H9 (cell line): ENCODE measurements around the gene SH3RF3. TPM values are rescaled to one million over a fixed set of nuclear protein-coding genes. Genes with fewer than 3 reads are reported as not detected.

Experiments
- DNase-seq: peaks from one replicate; pipeline ENCODE4 v3.0.0-alpha.2; 2017
- H2AFZ ChIP-seq: one replicate; pipeline ENCODE4 v1.6.1; 2013; ENCODE audit warnings: mild to moderate bottlenecking, low read length, control low read depth, moderate library complexity
- H2AK5ac ChIP-seq: 2 replicates; pipeline ENCODE4 v1.6.1; 2013; ENCODE audit warnings: low read length, control low read depth, mixed read lengths; ENCODE audit not compliant: insufficient read length
- H2BK120ac ChIP-seq: one replicate; pipeline ENCODE4 v1.6.1; 2013; ENCODE audit warnings: low read depth, mild to moderate bottlenecking, low read length, control low read depth, inconsistent platforms; ENCODE audit not compliant: poor library complexity, severe bottlenecking
- H2BK12ac ChIP-seq: 2 replicates; pipeline ENCODE4 v1.6.1; 2013; ENCODE audit warnings: low read length, control low read depth, mixed read lengths, low read depth; ENCODE audit not compliant: insufficient read length
- H2BK15ac ChIP-seq: 2 replicates; pipeline ENCODE4 v1.6.1; 2013; ENCODE audit warnings: low read depth, low read length, control low read depth
- H2BK20ac ChIP-seq: one replicate; pipeline ENCODE4 v1.6.1; 2013; ENCODE audit warnings: low read depth, mild to moderate bottlenecking, low read length, control low read depth, inconsistent platforms; ENCODE audit not compliant: poor library complexity, severe bottlenecking
- H2BK5ac ChIP-seq: 2 replicates; pipeline ENCODE4 v1.6.1; 2013; ENCODE audit warnings: low read length, control low read depth, mixed read lengths; ENCODE audit not compliant: insufficient read length
- H3K14ac ChIP-seq: 2 replicates; pipeline ENCODE4 v1.6.1; 2013; ENCODE audit warnings: low read length, control low read depth; ENCODE audit not compliant: insufficient read depth
- H3K18ac ChIP-seq: 2 replicates; pipeline ENCODE4 v1.6.1; 2013; ENCODE audit warnings: low read depth, mild to moderate bottlenecking, mixed read lengths, low read length, control low read depth; ENCODE audit not compliant: insufficient read length
- H3K23ac ChIP-seq: 2 replicates; pipeline ENCODE4 v1.6.1; 2013; ENCODE audit warnings: low read length, control low read depth, mixed read lengths, low read depth; ENCODE audit not compliant: insufficient read length
- H3K23me2 ChIP-seq: 2 replicates; pipeline ENCODE4 v1.6.1; 2013; ENCODE audit warnings: low read depth, mild to moderate bottlenecking, mixed read lengths, low read length, control low read depth; ENCODE audit not compliant: insufficient read length, poor library complexity, severe bottlenecking
- H3K27ac ChIP-seq: 2 replicates; pipeline ENCODE4 v1.5.1; 2013; ENCODE audit warnings: low read length, control low read depth, mixed read lengths, low read depth; ENCODE audit not compliant: insufficient read length
- H3K27me3 ChIP-seq: 2 replicates; pipeline ENCODE4 v1.6.1; 2013; ENCODE audit warnings: low read length, control low read depth, inconsistent platforms; ENCODE audit not compliant: insufficient read depth
- H3K4ac ChIP-seq: 2 replicates; pipeline ENCODE4 v1.6.1; 2013; ENCODE audit warnings: low read depth, mild to moderate bottlenecking, control low read depth, inconsistent platforms, low read length, moderate library complexity
- H3K4me1 ChIP-seq: 2 replicates; pipeline ENCODE4 v1.6.1; 2013; ENCODE audit warnings: low read length, control low read depth, inconsistent platforms; ENCODE audit not compliant: insufficient read depth
- H3K4me2 ChIP-seq: 2 replicates; pipeline ENCODE4 v1.6.1; 2013; ENCODE audit warnings: low read length, control low read depth, mixed read lengths; ENCODE audit not compliant: insufficient read length, insufficient read depth
- H3K56ac ChIP-seq: 2 replicates; pipeline ENCODE4 v1.6.1; 2013; ENCODE audit warnings: low read depth, mild to moderate bottlenecking, mixed read lengths, low read length, control low read depth; ENCODE audit not compliant: insufficient read length
- H3K79me1 ChIP-seq: 2 replicates; pipeline ENCODE4 v1.6.1; 2013; ENCODE audit warnings: low read depth, mild to moderate bottlenecking, moderate library complexity, low read length, control low read depth, inconsistent platforms; ENCODE audit not compliant: insufficient read depth, poor library complexity, severe bottlenecking
- H3K79me2 ChIP-seq: 2 replicates; pipeline ENCODE4 v1.6.1; 2013; ENCODE audit warnings: low read length, control low read depth, inconsistent platforms; ENCODE audit not compliant: insufficient read depth
- H3K9ac ChIP-seq: 2 replicates; pipeline ENCODE4 v1.6.1; 2013; ENCODE audit warnings: low read length, control low read depth, mixed read lengths; ENCODE audit not compliant: insufficient read length; ENCODE audit errors: extremely low read depth
- H3K9me3 ChIP-seq: one replicate; pipeline ENCODE4 v1.6.1; 2013; ENCODE audit warnings: low read depth, low read length, inconsistent platforms; ENCODE audit not compliant: control insufficient read depth
- H3T11ph ChIP-seq: one replicate; pipeline ENCODE4 v1.6.1; 2013; ENCODE audit warnings: mild to moderate bottlenecking, low read length, control low read depth, inconsistent platforms
- H4K20me1 ChIP-seq: one replicate; pipeline ENCODE4 v1.6.1; 2013; ENCODE audit not compliant: control insufficient read depth, insufficient read length, insufficient read depth
- H4K5ac ChIP-seq: 2 replicates; pipeline ENCODE4 v1.6.1; 2013; ENCODE audit warnings: low read depth, mild to moderate bottlenecking, mixed read lengths, low read length, control low read depth; ENCODE audit not compliant: insufficient read length
- H4K8ac ChIP-seq: replicated peaks from 2 replicates; pipeline ENCODE4 v1.6.1; 2013; ENCODE audit warnings: low read length, control low read depth, mixed read lengths, low read depth; ENCODE audit not compliant: insufficient read length
- H4K91ac ChIP-seq: 2 replicates; pipeline ENCODE4 v1.6.1; 2013; ENCODE audit warnings: low read depth, mild to moderate bottlenecking, moderate library complexity, mixed read lengths, low read length, control low read depth; ENCODE audit not compliant: insufficient read length
- H3K27ac Mint-ChIP-seq, 3 experiments: 2 replicates in 2 of 3; 3 replicates in 1 of 3; pipeline ENCODE4 v1.8.0; 2020 to 2021; ENCODE audit warnings: mixed read lengths in 3 of 3, mild to moderate bottlenecking in 1 of 3, moderate library complexity in 1 of 3
- H3K27me3 Mint-ChIP-seq: 2 replicates; pipeline ENCODE4 v1.8.0; 2021; ENCODE audit warnings: low read depth, mild to moderate bottlenecking, moderate library complexity, mixed read lengths
- H3K36me3 Mint-ChIP-seq, 3 experiments: 2 replicates in 2 of 3; 3 replicates in 1 of 3; pipeline ENCODE4 v1.8.0; 2020 to 2021; ENCODE audit warnings: low read depth in 3 of 3, mixed read lengths in 3 of 3; ENCODE audit not compliant: insufficient read depth in 1 of 3
- H3K4me1 Mint-ChIP-seq, 2 experiments: 2 replicates each; pipeline ENCODE4 v1.8.0; 2020; ENCODE audit warnings: mixed read lengths in 2 of 2
- H3K4me3 Mint-ChIP-seq, 2 experiments: 2 replicates in 1 of 2; 3 replicates in 1 of 2; pipeline ENCODE4 v1.8.0; 2020 to 2021; ENCODE audit warnings: mild to moderate bottlenecking in 2 of 2, mixed read lengths in 2 of 2, moderate library complexity in 1 of 2
- H3K9me3 Mint-ChIP-seq, 2 experiments: 2 replicates in 1 of 2; 3 replicates in 1 of 2; pipeline ENCODE4 v1.8.0; 2020; ENCODE audit warnings: mild to moderate bottlenecking in 2 of 2, mixed read lengths in 2 of 2, moderate library complexity in 1 of 2
- WGBS: extraction: QIAGEN DNeasy Blood & Tissue Kit; methylation state at CpG from one replicate; pipeline ENCODE4 v1.1.7; 2013; ENCODE audit warnings: missing lambda C conversion rate, low lambda C conversion rate, mixed read lengths; ENCODE audit not compliant: insufficient read length; ENCODE audit errors: extremely low coverage; 5-methylcytosine and 5-hydroxymethylcytosine counted together
- total RNA-seq: library from RNA; stranded (reverse); gene quantifications from 2 replicates; pipeline ENCODE4 v1.2.1, GENCODE V29; 2021
- TF ChIP-seq, protein P1 (sequence below): fragments of 200-600 bp; sonication (generic); conservative IDR thresholded peaks from 3 replicates; pipeline ENCODE4 v1.8.0; 2021; ENCODE audit warnings: antibody characterized with exemption, mild to moderate bottlenecking

SH3RF3 gene
- total RNA-seq, 1 experiment from 2014 or later, result 0.46 TPM

DNA sequence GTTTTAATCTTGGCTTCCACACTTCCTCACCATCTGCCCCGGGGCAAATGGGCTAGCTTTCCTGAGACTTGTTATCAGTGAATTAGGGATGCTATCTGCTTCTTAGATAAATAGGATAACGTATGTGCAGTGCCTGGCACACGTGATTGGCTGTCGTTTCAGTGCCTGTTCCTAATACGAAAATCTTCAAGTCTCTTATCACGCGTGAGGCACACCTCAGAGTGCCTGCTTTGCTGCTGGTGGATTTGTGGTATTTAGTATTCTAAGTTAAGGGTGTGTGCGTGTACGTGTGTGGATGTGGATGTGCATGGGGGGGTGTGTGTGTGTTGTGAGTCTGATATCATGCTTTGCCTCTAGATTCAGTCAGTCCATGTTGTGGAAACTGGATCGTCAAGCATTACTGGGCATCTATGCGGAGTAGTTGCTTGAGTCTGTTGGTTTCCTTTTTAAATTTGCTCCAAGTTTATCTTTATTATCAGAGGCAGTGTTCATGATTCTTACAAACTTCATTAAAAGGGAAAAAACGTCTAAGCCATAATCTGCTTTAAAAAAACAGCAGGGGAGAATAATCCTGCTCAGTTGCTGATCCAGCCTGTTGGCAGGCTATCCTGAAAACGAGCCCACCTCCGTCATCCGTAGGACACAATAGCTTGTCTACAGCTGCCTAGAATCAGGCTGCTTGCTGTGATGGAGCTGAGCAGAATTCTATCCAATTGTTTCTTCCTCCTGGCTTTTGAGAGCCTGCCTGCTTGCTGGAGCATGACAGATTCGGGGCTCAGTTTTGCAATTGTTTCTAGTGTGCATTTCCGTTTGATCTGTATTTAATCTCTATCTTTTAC lies 6.6 kb downstream of the SH3RF3 start:
- 100% methylated on average over 2 of the region's 17 CpGs for WGBS
- TF ChIP-seq, protein P1, sequence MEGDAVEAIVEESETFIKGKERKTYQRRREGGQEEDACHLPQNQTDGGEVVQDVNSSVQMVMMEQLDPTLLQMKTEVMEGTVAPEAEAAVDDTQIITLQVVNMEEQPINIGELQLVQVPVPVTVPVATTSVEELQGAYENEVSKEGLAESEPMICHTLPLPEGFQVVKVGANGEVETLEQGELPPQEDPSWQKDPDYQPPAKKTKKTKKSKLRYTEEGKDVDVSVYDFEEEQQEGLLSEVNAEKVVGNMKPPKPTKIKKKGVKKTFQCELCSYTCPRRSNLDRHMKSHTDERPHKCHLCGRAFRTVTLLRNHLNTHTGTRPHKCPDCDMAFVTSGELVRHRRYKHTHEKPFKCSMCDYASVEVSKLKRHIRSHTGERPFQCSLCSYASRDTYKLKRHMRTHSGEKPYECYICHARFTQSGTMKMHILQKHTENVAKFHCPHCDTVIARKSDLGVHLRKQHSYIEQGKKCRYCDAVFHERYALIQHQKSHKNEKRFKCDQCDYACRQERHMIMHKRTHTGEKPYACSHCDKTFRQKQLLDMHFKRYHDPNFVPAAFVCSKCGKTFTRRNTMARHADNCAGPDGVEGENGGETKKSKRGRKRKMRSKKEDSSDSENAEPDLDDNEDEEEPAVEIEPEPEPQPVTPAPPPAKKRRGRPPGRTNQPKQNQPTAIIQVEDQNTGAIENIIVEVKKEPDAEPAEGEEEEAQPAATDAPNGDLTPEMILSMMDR, result no peak
- H4K91ac ChIP-seq, result no peak overlapping the region
- no peaks in the 10 kb centered on the region for H3K4me1 ChIP-seq
- no peaks in the 10 kb centered on the region for H3K23me2 ChIP-seq
- no peak overlapping the region for H3K4ac ChIP-seq
- H3K56ac ChIP-seq, result no peak overlapping the region
- H2AK5ac ChIP-seq, result no peak overlapping the region
- H3K9me3 ChIP-seq, result no peaks in the 10 kb centered on the region
- H4K20me1 ChIP-seq, result no peaks in the 10 kb centered on the region
- H3K4me3 Mint-ChIP-seq, result no peak overlapping the region
- no peak overlapping the region for H2BK15ac ChIP-seq
- H2AFZ ChIP-seq, result no peak overlapping the region
- no peak overlapping the region for H2BK120ac ChIP-seq
- no peaks in the 10 kb centered on the region for H3K9me3 Mint-ChIP-seq
- no peak overlapping the region; the same call in 1 of the 2 replicates for H3K14ac ChIP-seq
- no peaks in the 10 kb centered on the region for H3K79me2 ChIP-seq
- H3K36me3 Mint-ChIP-seq, result no peaks in the 10 kb centered on the region
- no peak for DNase-seq
- H2BK20ac ChIP-seq, result no peak overlapping the region
- H4K5ac ChIP-seq, result no peak overlapping the region
- H3K9ac ChIP-seq, result no peak overlapping the region
- no peak overlapping the region for H3K23ac ChIP-seq
- peaks cover 45% of the 10 kb centered on the region for H3K27me3 Mint-ChIP-seq
- H3K27ac ChIP-seq, result no peak overlapping the region
- no peak overlapping the region for H3K18ac ChIP-seq
- H2BK5ac ChIP-seq, result no peak overlapping the region
- H3K27ac Mint-ChIP-seq, result no peak overlapping the region
- no peak overlapping the region for H3T11ph ChIP-seq
- H3K4me1 Mint-ChIP-seq, result peaks cover 13 to 17% of the 10 kb centered on the region in 2 experiments
- H2BK12ac ChIP-seq, result no peak overlapping the region
- H3K4me2 ChIP-seq, result no peak overlapping the region
- H4K8ac ChIP-seq, result no peak overlapping the region
- H3K79me1 ChIP-seq, result no peaks in the 10 kb centered on the region
- H3K27me3 ChIP-seq, result peaks cover 4% of the 10 kb centered on the region; the same call in 1 of the 2 replicates
